ENCODE data around the gene IMMP1L.
"Not testable (repeated sequence)": the region's sequence is repeated elsewhere in the genome, so short reads cannot be mapped to it uniquely, and the experiment has no call there.

IMMP1L gene

GRCh38 chr11:31529189-31529588 is 19.8 kb upstream of the IMMP1L start:
- H3K27ac ChIP-seq, result peak overlapping the region; percentile 45; the same call in 1 of the 2 replicates
- TF ChIP-seq CTCF (conservative IDR thresholded peaks at IDR 0.05), result no peak

- H3K27ac ChIP-seq, result no peak overlapping the region
- no peak for TF ChIP-seq CTCF (conservative IDR thresholded peaks at IDR 0.05)
These were observed 12.2 kb upstream of the IMMP1L start for GRCh38 chr11:31521497-31522150.

- no peak overlapping the region for H3K27ac ChIP-seq
- no peak for TF ChIP-seq CTCF (conservative IDR thresholded peaks at IDR 0.05)
These were observed 2.7 kb upstream of the IMMP1L start for GRCh38 chr11:31512117-31512516.

GRCh38 chr11:31509051-31509428 is 382 bp downstream of the IMMP1L start:
- peak overlapping the region; percentile 85 for H3K27ac ChIP-seq
- no peak for TF ChIP-seq CTCF (conservative IDR thresholded peaks at IDR 0.05)

GRCh38 chr11:31500560-31500959 is 8.9 kb downstream of the IMMP1L start:
- no peak overlapping the region for H3K27ac ChIP-seq
- no peak for TF ChIP-seq CTCF (conservative IDR thresholded peaks at IDR 0.05)

GRCh38 chr11:31499576-31500178 is 9.7 kb downstream of the IMMP1L start:
- H3K27ac ChIP-seq, result no peak overlapping the region
- no peak for TF ChIP-seq CTCF (conservative IDR thresholded peaks at IDR 0.05)

- not testable (repeated sequence) for H3K27ac ChIP-seq
These were observed 15.7 kb downstream of the IMMP1L start for GRCh38 chr11:31493762-31494161.

GRCh38 chr11:31493235-31493634 is 16.2 kb downstream of the IMMP1L start:
- no peak for TF ChIP-seq CTCF (conservative IDR thresholded peaks at IDR 0.05)
- H3K27ac ChIP-seq, result no peak overlapping the region

All from VCaP (cell line).